ENCODE data around the gene FBXL22. TPM values are rescaled to one million over a fixed set of nuclear protein-coding genes. Genes with fewer than 3 reads are reported as not detected.

FBXL22 gene
- total RNA-seq, 1 experiment from 2014 or later: 0.46 TPM

- Mint-ChIP-seq H3K36me3 (peaks cover 9% of the 10 kb centered on the region; the same call in 1 of the 2 replicates), H3K9me3 (no peaks in the 10 kb centered on the region), H3K27ac (no peak overlapping the region), H3K27me3 (ENCODE audit: low read depth) (no peaks in the 10 kb centered on the region), H3K4me1 (0 out of 2 replicates have a peak, but pooled peaks cover 4% of the 10 kb centered on the region), H3K4me3 (no peak overlapping the region)
- no peak for ATAC-seq
- TF ChIP-seq SP1 (CRISPR knock-in tag; conservative IDR thresholded peaks at IDR 0.05) (no peak), ZNF219 (CRISPR knock-in tag; IDR thresholded peaks at IDR 0.05; ENCODE audit: borderline replicate concordance) (no peak), JAZF1 (CRISPR knock-in tag; IDR thresholded peaks at IDR 0.05) (no peak), AR (CRISPR knock-in tag; IDR thresholded peaks at IDR 0.05) (no peak), SMAD3 (CRISPR knock-in tag; IDR thresholded peaks at IDR 0.05; ENCODE audit: borderline replicate concordance) (no peak), USF2 (CRISPR knock-in tag; IDR thresholded peaks at IDR 0.05) (no peak), NFYB (CRISPR knock-in tag; conservative IDR thresholded peaks at IDR 0.05; ENCODE audit: low read depth) (no peak), ZNF396 (CRISPR knock-in tag; IDR thresholded peaks at IDR 0.05; ENCODE audit: borderline replicate concordance) (no peak), ZNF416 (CRISPR knock-in tag; IDR thresholded peaks at IDR 0.05) (no peak), ATF6 (CRISPR knock-in tag; IDR thresholded peaks at IDR 0.05) (no peak), FOXK1 (CRISPR knock-in tag; IDR thresholded peaks at IDR 0.05) (no peak), MAX (CRISPR knock-in tag; IDR thresholded peaks at IDR 0.05) (no peak), ZBTB43 (CRISPR knock-in tag; IDR thresholded peaks at IDR 0.05) (no peak), SMAD4 (CRISPR knock-in tag; IDR thresholded peaks at IDR 0.05) (no peak), NFATC4 (CRISPR knock-in tag; IDR thresholded peaks at IDR 0.05) (no peak)
- TF ChIP-seq, protein P1, sequence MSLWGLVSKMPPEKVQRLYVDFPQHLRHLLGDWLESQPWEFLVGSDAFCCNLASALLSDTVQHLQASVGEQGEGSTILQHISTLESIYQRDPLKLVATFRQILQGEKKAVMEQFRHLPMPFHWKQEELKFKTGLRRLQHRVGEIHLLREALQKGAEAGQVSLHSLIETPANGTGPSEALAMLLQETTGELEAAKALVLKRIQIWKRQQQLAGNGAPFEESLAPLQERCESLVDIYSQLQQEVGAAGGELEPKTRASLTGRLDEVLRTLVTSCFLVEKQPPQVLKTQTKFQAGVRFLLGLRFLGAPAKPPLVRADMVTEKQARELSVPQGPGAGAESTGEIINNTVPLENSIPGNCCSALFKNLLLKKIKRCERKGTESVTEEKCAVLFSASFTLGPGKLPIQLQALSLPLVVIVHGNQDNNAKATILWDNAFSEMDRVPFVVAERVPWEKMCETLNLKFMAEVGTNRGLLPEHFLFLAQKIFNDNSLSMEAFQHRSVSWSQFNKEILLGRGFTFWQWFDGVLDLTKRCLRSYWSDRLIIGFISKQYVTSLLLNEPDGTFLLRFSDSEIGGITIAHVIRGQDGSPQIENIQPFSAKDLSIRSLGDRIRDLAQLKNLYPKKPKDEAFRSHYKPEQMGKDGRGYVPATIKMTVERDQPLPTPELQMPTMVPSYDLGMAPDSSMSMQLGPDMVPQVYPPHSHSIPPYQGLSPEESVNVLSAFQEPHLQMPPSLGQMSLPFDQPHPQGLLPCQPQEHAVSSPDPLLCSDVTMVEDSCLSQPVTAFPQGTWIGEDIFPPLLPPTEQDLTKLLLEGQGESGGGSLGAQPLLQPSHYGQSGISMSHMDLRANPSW (CRISPR knock-in tag; conservative IDR thresholded peaks at IDR 0.05; ENCODE audit: low read depth): no peak
- TF ChIP-seq, protein P2, sequence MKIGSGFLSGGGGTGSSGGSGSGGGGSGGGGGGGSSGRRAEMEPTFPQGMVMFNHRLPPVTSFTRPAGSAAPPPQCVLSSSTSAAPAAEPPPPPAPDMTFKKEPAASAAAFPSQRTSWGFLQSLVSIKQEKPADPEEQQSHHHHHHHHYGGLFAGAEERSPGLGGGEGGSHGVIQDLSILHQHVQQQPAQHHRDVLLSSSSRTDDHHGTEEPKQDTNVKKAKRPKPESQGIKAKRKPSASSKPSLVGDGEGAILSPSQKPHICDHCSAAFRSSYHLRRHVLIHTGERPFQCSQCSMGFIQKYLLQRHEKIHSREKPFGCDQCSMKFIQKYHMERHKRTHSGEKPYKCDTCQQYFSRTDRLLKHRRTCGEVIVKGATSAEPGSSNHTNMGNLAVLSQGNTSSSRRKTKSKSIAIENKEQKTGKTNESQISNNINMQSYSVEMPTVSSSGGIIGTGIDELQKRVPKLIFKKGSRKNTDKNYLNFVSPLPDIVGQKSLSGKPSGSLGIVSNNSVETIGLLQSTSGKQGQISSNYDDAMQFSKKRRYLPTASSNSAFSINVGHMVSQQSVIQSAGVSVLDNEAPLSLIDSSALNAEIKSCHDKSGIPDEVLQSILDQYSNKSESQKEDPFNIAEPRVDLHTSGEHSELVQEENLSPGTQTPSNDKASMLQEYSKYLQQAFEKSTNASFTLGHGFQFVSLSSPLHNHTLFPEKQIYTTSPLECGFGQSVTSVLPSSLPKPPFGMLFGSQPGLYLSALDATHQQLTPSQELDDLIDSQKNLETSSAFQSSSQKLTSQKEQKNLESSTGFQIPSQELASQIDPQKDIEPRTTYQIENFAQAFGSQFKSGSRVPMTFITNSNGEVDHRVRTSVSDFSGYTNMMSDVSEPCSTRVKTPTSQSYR (CRISPR knock-in tag; IDR thresholded peaks at IDR 0.05): no peak
- TF ChIP-seq, protein P3, sequence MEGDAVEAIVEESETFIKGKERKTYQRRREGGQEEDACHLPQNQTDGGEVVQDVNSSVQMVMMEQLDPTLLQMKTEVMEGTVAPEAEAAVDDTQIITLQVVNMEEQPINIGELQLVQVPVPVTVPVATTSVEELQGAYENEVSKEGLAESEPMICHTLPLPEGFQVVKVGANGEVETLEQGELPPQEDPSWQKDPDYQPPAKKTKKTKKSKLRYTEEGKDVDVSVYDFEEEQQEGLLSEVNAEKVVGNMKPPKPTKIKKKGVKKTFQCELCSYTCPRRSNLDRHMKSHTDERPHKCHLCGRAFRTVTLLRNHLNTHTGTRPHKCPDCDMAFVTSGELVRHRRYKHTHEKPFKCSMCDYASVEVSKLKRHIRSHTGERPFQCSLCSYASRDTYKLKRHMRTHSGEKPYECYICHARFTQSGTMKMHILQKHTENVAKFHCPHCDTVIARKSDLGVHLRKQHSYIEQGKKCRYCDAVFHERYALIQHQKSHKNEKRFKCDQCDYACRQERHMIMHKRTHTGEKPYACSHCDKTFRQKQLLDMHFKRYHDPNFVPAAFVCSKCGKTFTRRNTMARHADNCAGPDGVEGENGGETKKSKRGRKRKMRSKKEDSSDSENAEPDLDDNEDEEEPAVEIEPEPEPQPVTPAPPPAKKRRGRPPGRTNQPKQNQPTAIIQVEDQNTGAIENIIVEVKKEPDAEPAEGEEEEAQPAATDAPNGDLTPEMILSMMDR (IDR thresholded peaks at IDR 0.05): no peak
- ChIA-PET CTCF (interaction anchor here (0.5 to 2.2 kb wide), 55 partner anchors 9 to 762 kb away, joined by 3 to 59 read pairs (median 4); partner anchors contain the start of genes DAPK2, PPIB and USP3), POLR2A (no interaction called here)
- no peak for DNase-seq (ENCODE audit: low spot score)
These were observed 12.3 kb downstream of the FBXL22 start for GRCh38 chr15:63609448-63609847.

Data from WTC11 (cell line).